Left lobe of liver (tissue), 2 donors: ENCODE measurements around the gene GARIN3. TPM values are rescaled to one million over a fixed set of nuclear protein-coding genes. Genes with fewer than 3 reads are reported as not detected.

Experiments used
- ATAC-seq: fragments of 200-7000 bp; cut with Tn5 transposase; one replicate; pipeline ENCODE4 v1.9.1; 2020; ENCODE audit warnings: mild to moderate bottlenecking, moderate library complexity
- DNase-seq: peaks from one replicate; pipeline ENCODE4 v3.0.0-alpha.2; 2020; ENCODE audit warnings: low spot score
- total RNA-seq: library from RNA; stranded (reverse); gene quantifications from one replicate; pipeline ENCODE4 v1.2.1, GENCODE V29; 2021
- donor health status: DM: no; HTN: no; CAD: no; lungs with moderate emphysema.
- donor health status: DM: no; HTN: yes; CAD: no.

GARIN3 gene
- total RNA-seq, 1 donor from 2014 or later: not detected

DNA sequence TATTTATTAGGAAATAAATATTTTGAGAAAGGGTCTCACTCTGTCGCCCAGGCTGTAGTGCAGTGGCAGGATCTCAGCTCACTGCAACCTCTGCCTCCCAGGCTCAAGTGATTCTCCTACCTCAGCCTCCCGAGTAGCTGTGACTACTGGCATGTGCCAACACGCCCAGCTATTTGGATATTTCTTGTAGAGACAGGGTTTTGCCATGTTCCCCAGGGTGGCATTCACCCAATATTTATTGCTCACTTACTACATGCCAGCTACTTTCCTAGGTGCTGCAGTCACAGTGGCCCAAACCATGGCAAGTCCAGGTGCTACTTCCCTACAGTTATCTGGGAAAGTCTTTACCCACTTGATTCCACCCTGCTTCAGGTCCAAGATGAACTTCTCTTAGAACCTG, 15.1 kb downstream of the GARIN3 start:
- DNase-seq: no peak

GRCh38 chr5:157148734-157149615, 17.1 kb downstream of the GARIN3 start:
- ATAC-seq (peak; percentile 97), DNase-seq (peak; percentile 52)

More for the DNA sequence above, 15.1 kb downstream of the GARIN3 start:
- no peak for ATAC-seq

DNA sequence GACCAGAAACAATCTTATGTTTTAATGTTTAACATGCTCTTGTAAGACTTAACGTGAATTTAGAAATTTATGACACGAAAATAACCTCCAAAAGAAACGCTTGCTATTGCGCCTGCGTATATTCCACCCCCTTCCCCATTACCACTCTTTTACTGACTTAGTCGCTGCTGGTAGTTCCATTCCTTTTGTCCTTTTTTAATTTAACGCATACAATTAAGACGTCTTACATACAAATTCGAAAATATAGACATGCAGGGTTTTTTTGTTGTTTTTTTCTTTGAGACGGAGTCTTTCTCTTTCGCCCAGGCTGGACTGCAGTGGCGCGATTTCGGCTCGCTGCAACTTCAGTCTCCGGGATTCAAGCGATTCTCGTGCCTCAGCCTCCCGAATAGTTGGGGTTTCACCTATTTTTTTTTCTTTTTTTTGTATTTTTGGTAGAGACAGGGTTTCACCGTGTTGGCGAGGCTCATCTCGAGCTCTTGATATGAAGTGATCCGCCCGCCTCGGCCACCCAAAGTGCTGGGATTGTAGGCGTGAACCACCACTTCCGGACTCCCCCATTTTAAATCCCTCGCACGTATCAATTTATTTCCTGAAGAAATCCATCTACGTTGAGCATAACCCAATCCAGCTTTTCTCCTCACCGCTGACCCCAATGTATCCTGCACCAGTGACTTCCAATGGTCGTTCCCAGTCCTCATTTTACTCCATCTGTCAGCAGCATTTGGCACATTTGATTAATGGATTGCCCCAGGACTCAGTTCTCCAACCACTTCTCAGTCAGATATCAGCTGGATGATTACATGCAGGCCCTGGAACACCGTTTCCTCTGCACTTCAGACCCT, 22.7 kb downstream of the GARIN3 start:
- ATAC-seq (peak; percentile 70), DNase-seq (peak; percentile 56)

DNA sequence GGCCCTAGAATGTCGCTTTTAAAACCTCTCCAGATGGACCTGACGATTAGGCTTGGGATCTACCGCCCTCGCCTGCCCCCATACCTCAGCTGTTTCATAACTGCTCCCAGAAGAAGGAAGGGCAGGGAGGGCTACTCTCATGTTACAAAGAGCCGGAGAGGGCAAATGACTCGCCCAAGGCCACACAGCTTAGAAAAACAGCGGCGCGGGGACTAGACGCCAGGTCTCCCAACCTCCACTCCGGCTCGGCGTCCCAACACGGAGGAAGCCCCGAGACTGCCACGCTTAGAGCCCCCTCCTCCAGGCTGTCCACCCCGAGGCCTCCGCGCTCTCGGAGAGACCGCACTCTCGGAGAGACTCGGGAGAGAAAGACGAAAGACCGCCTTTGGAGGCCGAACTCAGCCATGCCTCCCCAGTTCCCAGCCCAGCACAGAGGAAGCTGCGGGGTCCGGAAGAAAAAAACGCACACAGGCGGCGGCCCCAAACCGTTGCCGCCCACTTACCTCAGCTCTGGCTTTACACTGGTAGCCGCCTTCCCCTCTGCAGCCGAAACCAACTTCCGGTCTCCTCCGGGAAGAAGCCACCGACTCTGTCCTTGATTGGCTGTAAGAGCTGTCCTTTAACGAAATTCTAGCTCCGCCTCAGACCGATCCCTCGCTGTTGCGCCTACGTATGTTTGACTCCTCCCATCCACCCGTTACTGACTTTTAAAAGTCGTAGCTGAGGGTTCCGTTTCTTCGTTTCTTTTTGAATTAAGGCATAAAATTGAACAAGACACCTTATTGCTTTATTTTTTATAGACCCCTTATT, 23.5 kb downstream of the GARIN3 start, which contains the start of gene MED7:
Gene MED7, minus strand, starts transcription at position 549 of the 810 bp plus-strand sequence. CDS start 3,434 bp downstream, outside the sequence.
- DNase-seq (peak; percentile 94), ATAC-seq (peak; percentile 98)

DNA sequence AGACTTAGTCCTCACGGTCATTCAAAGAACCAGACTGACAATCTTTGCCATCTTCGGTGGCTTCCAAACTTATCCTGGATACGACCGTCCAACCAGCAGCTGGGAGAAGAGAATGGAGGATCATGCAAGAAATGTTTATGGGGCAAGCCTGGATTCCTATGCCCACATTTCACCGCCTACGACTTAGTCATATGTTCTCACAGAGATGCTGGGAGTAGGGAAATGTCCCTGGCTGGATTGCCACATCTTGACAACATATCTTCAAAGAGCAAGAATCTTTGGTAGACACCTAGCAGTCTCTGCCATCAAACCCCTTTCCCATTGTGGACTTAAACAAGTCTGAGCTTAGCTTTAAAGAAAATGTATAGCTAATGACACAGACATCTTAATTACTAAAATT, 28.4 kb downstream of the GARIN3 start:
- DNase-seq: no peak

GRCh38 chr5:157132281-157132612, 33.8 kb downstream of the GARIN3 start:
- no peak for ATAC-seq
- no peak for DNase-seq

More for the DNA sequence above, 28.4 kb downstream of the GARIN3 start:
- no peak for ATAC-seq

- no peak for ATAC-seq
- DNase-seq: no peak
Observed at GRCh38 chr5:157130925-157131324, 35.1 kb downstream of the GARIN3 start.

GRCh38 chr5:157121709-157122108, 44.4 kb downstream of the GARIN3 start:
- DNase-seq (no peak), ATAC-seq (no peak)

- DNase-seq: no peak
- no peak for ATAC-seq
Observed at GRCh38 chr5:157120102-157120501, 46.0 kb downstream of the GARIN3 start.

DNA sequence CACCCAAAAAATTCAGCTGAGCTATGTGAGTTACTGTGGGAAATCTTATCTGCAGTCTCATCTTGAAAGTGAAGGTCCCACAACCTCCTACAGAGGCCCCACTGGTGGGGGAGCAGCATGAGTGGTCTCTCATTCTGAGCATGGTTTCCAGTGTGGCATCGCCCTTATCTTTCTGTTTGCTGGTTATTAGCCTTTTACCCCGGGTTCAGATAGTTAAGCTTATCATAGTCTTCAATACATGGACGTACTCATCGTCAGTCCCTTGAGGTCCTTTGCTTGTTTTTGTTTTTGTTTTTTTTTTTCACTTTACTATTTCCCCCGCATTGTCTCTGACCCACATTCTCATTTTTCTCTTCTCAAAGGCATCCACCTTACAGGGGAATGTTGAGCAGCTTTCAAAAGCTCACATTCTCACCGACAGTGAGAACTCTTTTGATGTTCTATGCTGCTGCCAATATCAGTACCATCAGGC, 49.5 kb downstream of the GARIN3 start:
- ATAC-seq: no peak

GRCh38 chr5:157115502-157115901, 50.6 kb downstream of the GARIN3 start:
- DNase-seq: no peak
- ATAC-seq: no peak

More for the DNA sequence above, 49.5 kb downstream of the GARIN3 start:
- DNase-seq: no peak

- DNase-seq (no peak), ATAC-seq (no peak)
Observed at GRCh38 chr5:157115012-157115411, 51.1 kb downstream of the GARIN3 start.

- DNase-seq (no peak), ATAC-seq (peak; percentile 15)
Observed at GRCh38 chr5:157113002-157113401, 53.1 kb downstream of the GARIN3 start.

Other genes starting within 250 kb of the GARIN3 start
- gene TIMD4, start 203.0 kb downstream of the GARIN3 start, total RNA-seq: 5.8 TPM
- gene HAVCR1, start 107.1 kb downstream of the GARIN3 start, total RNA-seq: 0.23 TPM
- gene HAVCR2, start 57.2 kb downstream of the GARIN3 start, total RNA-seq: 2.9 TPM
- 3.2 TPM for gene MED7, start 23.4 kb downstream of the GARIN3 start, total RNA-seq
- gene ITK, start 14.6 kb upstream of the GARIN3 start, total RNA-seq: 0.70 TPM
- 24.7 TPM for gene CYFIP2, start 99.9 kb upstream of the GARIN3 start, total RNA-seq